Measurements from ENCODE around the gene ANAPC10. TPM values are rescaled to one million over a fixed set of nuclear protein-coding genes. Genes with fewer than 3 reads are reported as not detected.

The ANAPC10 gene
- total RNA-seq, 2 donors from 2014 or later = 22.2 to 22.7 TPM

GRCh38 chr4:144967161-144967560 is 130.8 kb downstream of the ANAPC10 start:
- DNase-seq = no peak
- Mint-ChIP-seq H3K4me3 (no peak overlapping the region), H3K36me3 (ENCODE audit: low read depth) (no peaks in the 10 kb centered on the region), H3K27me3 (no peaks in the 10 kb centered on the region), H3K27ac (no peak overlapping the region), H3K4me1 (no peaks in the 10 kb centered on the region)
- H3K9me3 ChIP-seq (ENCODE audit: control insufficient read depth, low read length, poor library complexity, severe bottlenecking) = no peaks in the 10 kb centered on the region
- ATAC-seq = no peak

GRCh38 chr4:144962300-144962699 is 135.7 kb downstream of the ANAPC10 start:
- no peaks in the 10 kb centered on the region for H3K9me3 ChIP-seq (ENCODE audit: control insufficient read depth, low read length, poor library complexity, severe bottlenecking)
- Mint-ChIP-seq H3K36me3 (ENCODE audit: low read depth) (no peaks in the 10 kb centered on the region), H3K27ac (no peak overlapping the region), H3K4me1 (no peaks in the 10 kb centered on the region), H3K4me3 (no peak overlapping the region), H3K27me3 (no peaks in the 10 kb centered on the region)
- DNase-seq (no peak), ATAC-seq (no peak)

DNA sequence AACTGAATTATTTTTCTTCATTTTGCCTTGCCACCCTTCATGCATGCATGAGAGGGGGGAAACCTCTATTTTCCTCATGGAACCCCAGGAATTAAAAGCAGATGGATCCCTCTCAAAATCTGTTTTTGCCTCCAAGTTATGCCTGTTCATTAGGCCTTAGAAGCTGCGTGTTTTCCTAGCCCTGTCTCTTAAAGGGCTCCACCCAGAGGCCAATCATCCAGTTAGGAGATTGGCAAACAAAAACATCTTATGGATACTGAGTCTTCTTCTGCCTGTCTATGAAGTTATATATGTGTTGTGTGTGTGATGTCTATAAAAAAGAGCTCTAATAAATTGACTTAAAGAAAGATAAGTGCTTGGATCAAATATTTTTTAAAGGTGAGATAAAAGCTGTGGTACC is 142.9 kb downstream of the ANAPC10 start:
- no peak overlapping the region for H3K27ac Mint-ChIP-seq

GRCh38 chr4:144954230-144954629 is 143.8 kb downstream of the ANAPC10 start:
- no peak for ATAC-seq
- Mint-ChIP-seq H3K36me3 (ENCODE audit: low read depth) (no peaks in the 10 kb centered on the region), H3K27ac (no peak overlapping the region), H3K27me3 (no peaks in the 10 kb centered on the region), H3K4me3 (no peak overlapping the region), H3K4me1 (no peaks in the 10 kb centered on the region)
- no peak for DNase-seq
- no peaks in the 10 kb centered on the region for H3K9me3 ChIP-seq (ENCODE audit: control insufficient read depth, low read length, poor library complexity, severe bottlenecking)

More for the DNA sequence above, 142.9 kb downstream of the ANAPC10 start:
- no peaks in the 10 kb centered on the region for H3K9me3 ChIP-seq (ENCODE audit: control insufficient read depth, low read length, poor library complexity, severe bottlenecking)
- Mint-ChIP-seq H3K4me1 (no peaks in the 10 kb centered on the region), H3K27me3 (no peaks in the 10 kb centered on the region), H3K36me3 (ENCODE audit: low read depth) (no peaks in the 10 kb centered on the region), H3K4me3 (no peak overlapping the region)
- DNase-seq = no peak
- ATAC-seq = no peak

DNA sequence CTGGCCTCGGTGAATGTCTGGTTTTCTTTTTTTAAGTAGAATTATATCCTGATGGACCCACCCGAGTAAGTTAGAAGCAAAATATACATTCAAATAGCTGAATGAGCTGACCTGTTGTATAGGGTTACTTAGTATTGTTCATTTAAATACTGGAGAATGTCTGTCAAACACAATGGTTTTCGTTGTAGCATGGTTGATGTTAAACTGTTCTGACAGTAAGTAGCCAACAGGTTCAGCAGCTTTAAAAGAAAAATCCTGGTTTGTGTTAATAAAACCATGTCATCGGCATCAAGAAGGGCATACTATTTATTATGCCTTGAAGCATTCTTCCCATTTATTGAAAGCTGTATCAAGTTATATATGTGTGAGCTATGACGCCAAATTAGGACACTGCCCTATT is 149.6 kb downstream of the ANAPC10 start:
- Mint-ChIP-seq H3K27me3 (no peaks in the 10 kb centered on the region), H3K4me1 (no peaks in the 10 kb centered on the region), H3K4me3 (no peak overlapping the region), H3K27ac (no peak overlapping the region), H3K36me3 (ENCODE audit: low read depth) (no peaks in the 10 kb centered on the region)
- no peak for ATAC-seq
- no peaks in the 10 kb centered on the region for H3K9me3 ChIP-seq (ENCODE audit: control insufficient read depth, low read length, poor library complexity, severe bottlenecking)
- DNase-seq = no peak

- H3K4me3 Mint-ChIP-seq = no peak overlapping the region
- no peaks in the 10 kb centered on the region for H3K4me1 Mint-ChIP-seq
- DNase-seq (no peak), ATAC-seq (no peak)
- H3K27me3 Mint-ChIP-seq = no peaks in the 10 kb centered on the region
- no peaks in the 10 kb centered on the region for H3K9me3 ChIP-seq (ENCODE audit: control insufficient read depth, low read length, poor library complexity, severe bottlenecking)
- no peak overlapping the region for H3K27ac Mint-ChIP-seq
- H3K36me3 Mint-ChIP-seq (ENCODE audit: low read depth) = no peaks in the 10 kb centered on the region
Observed at GRCh38 chr4:144948009-144948408, 150.0 kb downstream of the ANAPC10 start.

Other genes with a start within 250 kb of the ANAPC10 start
- 10 to 100 TPM; 39.6 to 43.4 TPM for gene ABCE1, start 115 bp upstream of the ANAPC10 start, total RNA-seq
- 10 to 100 TPM; 60.9 to 63.8 TPM for gene OTUD4, start 82.4 kb upstream of the ANAPC10 start, total RNA-seq

All from T-helper 17 cell (primary cell).